Measurements from ENCODE around the gene PPP1CB. TPM values are rescaled to one million over a fixed set of nuclear protein-coding genes. Genes with fewer than 3 reads are reported as not detected.

The PPP1CB gene
- total and polyA plus RNA-seq, 4 donors = 26.2 to 75.4 (median 49.3) TPM

GRCh38 chr2:28745876-28746275 is 5.8 kb upstream of the PPP1CB start:
- no peaks in the 10 kb centered on the region for H3K36me3 ChIP-seq (ENCODE audit: control insufficient read depth in 4 of 4, insufficient read depth in 3 of 4, low read depth in 1 of 4, low read length in 3 of 4)
- no peak overlapping the region for H3K27ac ChIP-seq (ENCODE audit: low read depth in 1 of 2, low read length in 2 of 2)
- H3K9ac ChIP-seq (ENCODE audit: low read depth in 1 of 2, low read length in 2 of 2) = no peak overlapping the region
- DNase-seq (ENCODE audit: low spot score) = no peak
- TF ChIP-seq REST (IDR thresholded peaks at IDR 0.05) (no peak), YY1 (IDR thresholded peaks at IDR 0.05) (no peak), RAD21 (IDR thresholded peaks at IDR 0.05) (no peak)
- H3K27me3 ChIP-seq (ENCODE audit: control insufficient read depth in 4 of 4, insufficient read depth in 4 of 4, low read length in 3 of 4) = no peaks in the 10 kb centered on the region
- H3K9me3 ChIP-seq (ENCODE audit: control insufficient read depth in 4 of 4, low read length in 3 of 4) = no peaks in the 10 kb centered on the region
- WGBS = 83% methylated on average over 4 of the region's 4 CpGs
- H3K4me1 ChIP-seq (ENCODE audit: control insufficient read depth in 4 of 4, insufficient read depth in 4 of 4, low read length in 3 of 4) = peaks cover 0 to 8% (median 4%) of the 10 kb centered on the region in 4 donors
- no peak overlapping the region for H3K4me3 ChIP-seq (ENCODE audit: low read depth in 1 of 3, low read length in 3 of 3)

GRCh38 chr2:28746429-28747111 is 5.1 kb upstream of the PPP1CB start:
- no peak for DNase-seq (ENCODE audit: low spot score)
- no peak overlapping the region for H3K4me3 ChIP-seq (ENCODE audit: low read depth in 1 of 3, low read length in 3 of 3)
- no peaks in the 10 kb centered on the region for H3K27me3 ChIP-seq (ENCODE audit: control insufficient read depth in 4 of 4, insufficient read depth in 4 of 4, low read length in 3 of 4)
- no peak overlapping the region for H3K9ac ChIP-seq (ENCODE audit: low read depth in 1 of 2, low read length in 2 of 2)
- no peaks in the 10 kb centered on the region for H3K36me3 ChIP-seq (ENCODE audit: control insufficient read depth in 4 of 4, insufficient read depth in 3 of 4, low read depth in 1 of 4, low read length in 3 of 4)
- no peaks in the 10 kb centered on the region for H3K9me3 ChIP-seq (ENCODE audit: control insufficient read depth in 4 of 4, low read length in 3 of 4)
- no peak for TF ChIP-seq ZBTB33 (IDR thresholded peaks at IDR 0.05)
- TF ChIP-seq CTCF (IDR thresholded peaks at IDR 0.05; ENCODE audit: low read depth, low read length, missing input control) = no peak
- TF ChIP-seq HNF4A (conservative IDR thresholded peaks at IDR 0.05) = no peak
- TF ChIP-seq FOXA1 (IDR thresholded peaks at IDR 0.05) = no peak
- TF ChIP-seq EGR1 (IDR thresholded peaks at IDR 0.05; ENCODE audit: low read depth in 2 of 2) = no peak
- TF ChIP-seq SP1 (IDR thresholded peaks at IDR 0.05) = no peak
- H3K4me1 ChIP-seq (ENCODE audit: control insufficient read depth in 4 of 4, insufficient read depth in 4 of 4, low read length in 3 of 4) = peaks cover 0 to 10% (median 5%) of the 10 kb centered on the region in 4 donors
- no peak overlapping the region for H3K27ac ChIP-seq (ENCODE audit: low read depth in 1 of 2, low read length in 2 of 2)
- WGBS = 74% methylated on average over 3 of the region's 3 CpGs

GRCh38 chr2:28747714-28748113 is 3.9 kb upstream of the PPP1CB start:
- H3K9me3 ChIP-seq (ENCODE audit: control insufficient read depth in 4 of 4, low read length in 3 of 4) = no peaks in the 10 kb centered on the region
- H3K27me3 ChIP-seq (ENCODE audit: control insufficient read depth in 4 of 4, insufficient read depth in 4 of 4, low read length in 3 of 4) = no peaks in the 10 kb centered on the region
- no peaks in the 10 kb centered on the region for H3K36me3 ChIP-seq (ENCODE audit: control insufficient read depth in 4 of 4, insufficient read depth in 3 of 4, low read depth in 1 of 4, low read length in 3 of 4)
- H3K4me3 ChIP-seq (ENCODE audit: low read depth in 1 of 3, low read length in 3 of 3) = no peak overlapping the region
- no peak for DNase-seq (ENCODE audit: low spot score)
- 88% methylated on average over 1 of the region's 1 CpG for WGBS
- H3K27ac ChIP-seq (ENCODE audit: low read depth in 1 of 2, low read length in 2 of 2) = no peak overlapping the region
- no peak overlapping the region for H3K9ac ChIP-seq (ENCODE audit: low read depth in 1 of 2, low read length in 2 of 2)
- peaks cover 0 to 10% (median 5%) of the 10 kb centered on the region in 4 donors for H3K4me1 ChIP-seq (ENCODE audit: control insufficient read depth in 4 of 4, insufficient read depth in 4 of 4, low read length in 3 of 4)
- TF ChIP-seq CTCF (IDR thresholded peaks at IDR 0.05; ENCODE audit: low read depth, low read length, missing input control) = no peak
- no peak for TF ChIP-seq FOXA1 (IDR thresholded peaks at IDR 0.05)
- no peak for TF ChIP-seq TAF1 (conservative IDR thresholded peaks at IDR 0.05)
- no peak for TF ChIP-seq SP1 (IDR thresholded peaks at IDR 0.05)
- no peak for TF ChIP-seq YY1 (IDR thresholded peaks at IDR 0.05)
- no peak for TF ChIP-seq ATF3 (IDR thresholded peaks at IDR 0.05)
- no peak for TF ChIP-seq HNF4G (IDR thresholded peaks at IDR 0.05)
- no peak for TF ChIP-seq ZBTB33 (IDR thresholded peaks at IDR 0.05)
- TF ChIP-seq RAD21 (IDR thresholded peaks at IDR 0.05) = no peak
- no peak for TF ChIP-seq EGR1 (IDR thresholded peaks at IDR 0.05; ENCODE audit: low read depth in 2 of 2)
- no peak for TF ChIP-seq HNF4A (conservative IDR thresholded peaks at IDR 0.05)
- no peak for TF ChIP-seq FOXA2 (IDR thresholded peaks at IDR 0.05)
